HCT116 (cell line): ENCODE data around the gene TEF. TPM values are rescaled to one million over a fixed set of nuclear protein-coding genes. Genes with fewer than 3 reads are reported as not detected.

ENCODE experiments used
- ATAC-seq: fragments of 200-7000 bp; cut with Tn5 transposase; 2 replicates; pipeline ENCODE4 v1.9.1; 2020; ENCODE audit warnings: mild to moderate bottlenecking, moderate library complexity
- BruUV-seq: library from RNA; stranded (reverse); fragments of 400-500 nt; replicated peaks from 2 replicates; lab custom pipeline; 2021; lab: Mats Ljungman, UMichigan
- CTCF ChIA-PET: fragments of 300-600 bp; sonication (Branson Sonifier 250); formaldehyde crosslinking; loops from one replicate; lab custom pipeline; 2021; ENCODE audit warnings: antibody characterized with exemption; lab: Charles Lee
- POLR2A ChIA-PET: fragments of 300-600, 350-600 bp; sonication (Branson Sonifier 250); formaldehyde crosslinking; loops from one replicate; lab custom pipeline; 2021; ENCODE audit warnings: antibody characterized with exemption; lab: Charles Lee
- RAD21 ChIA-PET, 2 experiments: fragments of 300-600 bp; sonication (Branson Sonifier 250); formaldehyde crosslinking; loops; one replicate each; lab custom pipeline; 2023; ENCODE audit warnings: low total read pairs in 2 of 2; ENCODE audit not compliant: uncharacterized antibody in 2 of 2, unreplicated experiment in 2 of 2, low non-redundant PET in 1 of 2; lab: Charles Lee
- DNase-seq: peaks from one replicate; pipeline ENCODE4 v3.0.0-alpha.2; 2010; ENCODE audit warnings: low read depth, low spot score
- H2AFZ ChIP-seq: fragments of 200-600 bp; shearing (Covaris generic), sonication (generic); 2 replicates; pipeline ENCODE4 v1.6.1; 2017; ENCODE audit warnings: low read depth, mixed run types, mixed read lengths, antibody characterized with exemption, low read length; ENCODE audit not compliant: poor library complexity, severe bottlenecking
- H3K27ac ChIP-seq: 2 replicates; pipeline ENCODE4 v1.5.1; 2012; ENCODE audit warnings: low read depth, low read length
- H3K27me3 ChIP-seq: fragments of 200-600 bp; sonication (generic); 2 replicates; pipeline ENCODE4 v1.6.1; 2016; ENCODE audit warnings: mixed run types, low read length, mixed read lengths; ENCODE audit not compliant: insufficient read depth
- H3K36me3 ChIP-seq, 2 experiments: fragments of 200-500 bp in 1 of 2; fragments of 200-600 bp in 1 of 2; sonication (Bioruptor generic) in 1 of 2; sonication (generic) in 1 of 2; 2 replicates each; pipeline versions ENCODE4 v1.5.1 to v1.6.1; 2014 to 2016; ENCODE audit warnings: low read length in 2 of 2, inconsistent platforms in 1 of 2, mixed read lengths in 1 of 2, mixed run types in 1 of 2; ENCODE audit not compliant: insufficient read depth in 2 of 2, control insufficient read depth in 1 of 2
- H3K4me1 ChIP-seq, 2 experiments: fragments of 200-600 bp in 1 of 2; sonication (generic) in 1 of 2; 2 replicates each; pipeline versions ENCODE4 v1.5.1 to v1.6.1; 2012 to 2017; ENCODE audit warnings: low read length in 2 of 2, inconsistent platforms in 1 of 2, mild to moderate bottlenecking in 1 of 2, mixed read lengths in 1 of 2, mixed run types in 1 of 2, moderate library complexity in 1 of 2; ENCODE audit not compliant: insufficient read depth in 2 of 2, control insufficient read depth in 1 of 2
- H3K4me2 ChIP-seq: fragments of 200-600 bp; sonication (generic); 2 replicates; pipeline ENCODE4 v1.6.1; 2017; ENCODE audit warnings: mixed run types, low read length, mixed read lengths
- H3K4me3 ChIP-seq, 2 experiments: fragments of 200-600 bp in 1 of 2; sonication (generic) in 1 of 2; replicated peaks in 1 of 2; 2 replicates each; pipeline ENCODE4 v1.5.1; 2011 to 2016; ENCODE audit warnings: low read length in 2 of 2, control low read depth in 1 of 2, low read depth in 1 of 2, mild to moderate bottlenecking in 1 of 2, mixed read lengths in 1 of 2, mixed run types in 1 of 2
- H3K79me2 ChIP-seq: fragments of 200-600 bp; sonication (generic); 2 replicates; pipeline ENCODE4 v1.6.1; 2017; ENCODE audit warnings: mild to moderate bottlenecking, mixed run types, low read length, moderate library complexity, mixed read lengths; ENCODE audit not compliant: insufficient read depth
- H3K9ac ChIP-seq: fragments of 200-600 bp; sonication (generic); 2 replicates; pipeline ENCODE4 v1.6.1; 2016; ENCODE audit warnings: low read length, mixed read lengths
- H3K9me2 ChIP-seq: fragments of 200-600 bp; sonication (generic), shearing (Covaris generic); 2 replicates; pipeline ENCODE4 v1.6.1; 2017; ENCODE audit warnings: mixed run types, mild to moderate bottlenecking, moderate library complexity; ENCODE audit not compliant: insufficient read depth
- H3K9me3 ChIP-seq, 2 experiments: fragments of 200-500 bp in 1 of 2; fragments of 200-600 bp in 1 of 2; sonication (Bioruptor generic) in 1 of 2; sonication (generic) in 1 of 2; 2 replicates each; pipeline ENCODE4 v1.6.1; 2014 to 2017; ENCODE audit warnings: low read length in 2 of 2, mixed read lengths in 2 of 2, inconsistent platforms in 1 of 2, low read depth in 1 of 2, mild to moderate bottlenecking in 1 of 2, mixed run types in 1 of 2, moderate library complexity in 1 of 2; ENCODE audit not compliant: control insufficient read depth in 1 of 2, insufficient read depth in 1 of 2
- H4K20me1 ChIP-seq: fragments of 200-600 bp; sonication (generic), shearing (Covaris generic); 2 replicates; pipeline ENCODE4 v1.6.1; 2017; ENCODE audit warnings: mixed run types, mild to moderate bottlenecking, moderate library complexity; ENCODE audit not compliant: insufficient read depth
- CBX3 ChIP-seq: IDR thresholded peaks from 2 replicates; pipeline ENCODE4 v1.6.1; 2012; ENCODE audit warnings: low read depth
- CEBPB ChIP-seq: IDR thresholded peaks from 2 replicates; pipeline ENCODE4 v1.6.1; 2012; ENCODE audit warnings: low read depth
- EZH2 ChIP-seq: fragments of 200-600 bp; sonication (generic); IDR thresholded peaks from 2 replicates; pipeline ENCODE4 v1.6.1; 2017; ENCODE audit warnings: antibody characterized with exemption, mixed run types
- FOSL1 ChIP-seq: IDR thresholded peaks from 2 replicates; pipeline ENCODE4 v1.6.1; 2012; ENCODE audit warnings: low read depth
- POLR2AphosphoS5 ChIP-seq: IDR thresholded peaks from 2 replicates; pipeline ENCODE4 v1.6.1; 2011; ENCODE audit warnings: mild to moderate bottlenecking, low read depth, low read length, moderate library complexity
- RAD21 ChIP-seq: IDR thresholded peaks from 2 replicates; pipeline ENCODE4 v1.6.1; 2012; ENCODE audit warnings: low read depth, mild to moderate bottlenecking
- SIN3A ChIP-seq: IDR thresholded peaks from 2 replicates; pipeline ENCODE4 v1.6.1; 2012; ENCODE audit warnings: low read depth
- SP1 ChIP-seq: IDR thresholded peaks from 2 replicates; pipeline ENCODE4 v1.6.1; 2012; ENCODE audit warnings: low read depth
- SRF ChIP-seq: IDR thresholded peaks from 2 replicates; pipeline ENCODE4 v1.6.1; 2012; ENCODE audit warnings: low read depth
- YY1 ChIP-seq: IDR thresholded peaks from 2 replicates; pipeline ENCODE4 v1.6.1; 2011; ENCODE audit warnings: low read length, low read depth, moderate library complexity, mild to moderate bottlenecking; ENCODE audit not compliant: insufficient replicate concordance; ENCODE audit errors: extremely low read depth
- ZBTB33 ChIP-seq: IDR thresholded peaks from 2 replicates; pipeline ENCODE4 v1.6.1; 2011; ENCODE audit warnings: mild to moderate bottlenecking, low read length, moderate library complexity; ENCODE audit not compliant: insufficient replicate concordance; ENCODE audit errors: extremely low read depth
- ZFX ChIP-seq: fragments of 450-650 bp; IDR thresholded peaks from 2 replicates; pipeline ENCODE4 v1.6.1; 2017
- ZNF274 ChIP-seq: fragments of 200-500 bp; sonication (Bioruptor generic); IDR thresholded peaks from 2 replicates; pipeline ENCODE4 v1.6.1; 2014; ENCODE audit warnings: mild to moderate bottlenecking, low read depth, low read length, inconsistent platforms
- intact Hi-C: fragments of 100-400 bp; cut with micrococcal nuclease; formaldehyde crosslinking; loops from 2 replicates; pipeline ENCODE4 v1.10.0; 2022
- total RNA-seq: library from RNA; stranded (reverse); gene quantifications from one replicate; pipeline ENCODE4 v1.2.1, GENCODE V29; 2021; ENCODE audit not compliant: unreplicated experiment

TEF gene
- total RNA-seq, 1 experiment from 2014 or later = 16.5 TPM

GRCh38 chr22:41369837-41370236 lies 11.9 kb upstream of the TEF start:
- Histone ChIP-seq H3K36me3 (no peaks in the 10 kb centered on the region), H3K9ac (no peak overlapping the region), H3K27ac (no peak overlapping the region), H3K79me2 (no peaks in the 10 kb centered on the region), H3K4me1 (peaks cover 17 to 18% of the 10 kb centered on the region in 2 experiments), H3K27me3 (no peaks in the 10 kb centered on the region), H3K4me3 (no peak overlapping the region), H2AFZ (no peak overlapping the region), H4K20me1 (no peaks in the 10 kb centered on the region), H3K9me2 (no peaks in the 10 kb centered on the region), H3K9me3 (no peaks in the 10 kb centered on the region), H3K4me2 (no peak overlapping the region)
- RAD21 ChIA-PET = no interaction called here
- no TSS peak for BruUV-seq
- intact Hi-C loops = no loop called here
- no peak for DNase-seq
- ATAC-seq = no peak
- POLR2A ChIA-PET = interaction anchor here (2.1 to 3.2 kb wide), 2 partner anchors 11 kb away, joined by 9 to 16 read pairs; partner anchors contain the start of gene TEF
- TF ChIP-seq POLR2AphosphoS5 (no peak), ZNF274 (no peak), SIN3A (no peak), FOSL1 (no peak), ZBTB33 (no peak), YY1 (no peak), CBX3 (no peak), ZFX (no peak), SP1 (no peak), SRF (no peak), RAD21 (no peak), EZH2 (no peak), CEBPB (no peak)
- CTCF ChIA-PET = no interaction called here
